GM23338 (cell line): ENCODE measurements around the gene TCF7L2. TPM values are rescaled to one million over a fixed set of nuclear protein-coding genes. Genes with fewer than 3 reads are reported as not detected.

Source experiments
- ATAC-seq: fragments of 200-7000 bp; cut with Tn5 transposase; 3 replicates; pipeline ENCODE4 v1.9.1; 2020
- DNase-seq: peaks from one replicate; pipeline ENCODE4 v3.0.0-alpha.2; 2015; ENCODE audit warnings: low spot score
- H2AFZ ChIP-seq: fragments of 200-600 bp; sonication (generic); 2 replicates; pipeline ENCODE4 v1.8.0; 2016; ENCODE audit warnings: antibody characterized with exemption, mild to moderate bottlenecking, moderate library complexity
- H3F3A ChIP-seq: fragments of 200-600 bp; sonication (generic); replicated peaks from 2 replicates; pipeline ENCODE4 v1.8.0; 2017; ENCODE audit warnings: antibody characterized with exemption, mixed run types, low read depth
- H3K27ac ChIP-seq: fragments of 200-600 bp; sonication (generic); 2 replicates; pipeline ENCODE4 v1.6.1; 2016; ENCODE audit warnings: low read depth
- H3K27me3 ChIP-seq: fragments of 200-600 bp; sonication (generic); 2 replicates; pipeline ENCODE4 v1.8.0; 2016; ENCODE audit warnings: mild to moderate bottlenecking, mixed run types, moderate library complexity; ENCODE audit not compliant: insufficient read depth
- H3K36me3 ChIP-seq: fragments of 200-600 bp; sonication (generic); 2 replicates; pipeline ENCODE4 v1.8.0; 2016; ENCODE audit warnings: mild to moderate bottlenecking; ENCODE audit not compliant: insufficient read depth
- H3K4me1 ChIP-seq: fragments of 200-600 bp; sonication (generic); 2 replicates; pipeline ENCODE4 v1.8.0; 2016; ENCODE audit warnings: mild to moderate bottlenecking, moderate library complexity; ENCODE audit not compliant: insufficient read depth
- H3K4me2 ChIP-seq: fragments of 200-600 bp; sonication (generic); 2 replicates; pipeline ENCODE4 v1.7.1; 2017; ENCODE audit warnings: mixed run types
- H3K4me3 ChIP-seq: fragments of 200-600 bp; sonication (generic); 2 replicates; pipeline ENCODE4 v1.6.1; 2016; ENCODE audit warnings: mixed run types
- H3K79me2 ChIP-seq: fragments of 200-600 bp; sonication (generic); replicated peaks from 2 replicates; pipeline ENCODE4 v1.8.0; 2017; ENCODE audit warnings: mild to moderate bottlenecking; ENCODE audit not compliant: insufficient read depth
- H3K9me2 ChIP-seq: fragments of 200-600 bp; sonication (generic); 2 replicates; pipeline ENCODE4 v1.8.0; 2017; ENCODE audit not compliant: insufficient read depth
- H4K20me1 ChIP-seq: fragments of 200-600 bp; sonication (generic); replicated peaks from 2 replicates; pipeline ENCODE4 v1.8.0; 2017; ENCODE audit warnings: mild to moderate bottlenecking; ENCODE audit not compliant: insufficient read depth
- H3K27ac Mint-ChIP-seq: 2 replicates; pipeline ENCODE4 v1.8.0; 2020; ENCODE audit warnings: inconsistent platforms, mild to moderate bottlenecking, moderate library complexity, mixed read lengths
- H3K27me3 Mint-ChIP-seq: 3 replicates; pipeline ENCODE4 v1.8.0; 2022; ENCODE audit warnings: low read depth, mild to moderate bottlenecking, moderate library complexity, mixed read lengths, inconsistent platforms; ENCODE audit not compliant: insufficient read depth, poor library complexity
- H3K36me3 Mint-ChIP-seq: 3 replicates; pipeline ENCODE4 v1.8.0; 2021; ENCODE audit warnings: low read depth, mild to moderate bottlenecking, inconsistent platforms, moderate library complexity, mixed read lengths
- H3K4me1 Mint-ChIP-seq: 3 replicates; pipeline ENCODE4 v1.8.0; 2020; ENCODE audit warnings: mild to moderate bottlenecking, inconsistent platforms, mixed read lengths
- H3K4me3 Mint-ChIP-seq: 3 replicates; pipeline ENCODE4 v1.8.0; 2021; ENCODE audit warnings: moderate library complexity, mild to moderate bottlenecking, inconsistent platforms, mixed read lengths
- H3K9me3 Mint-ChIP-seq: 3 replicates; pipeline ENCODE4 v1.8.0; 2020; ENCODE audit warnings: moderate library complexity, mild to moderate bottlenecking, inconsistent platforms, mixed read lengths
- CREB1 ChIP-seq: fragments of 250-450 bp; sonication (Bioruptor Pico); IDR thresholded peaks from 2 replicates; pipeline ENCODE4 v1.5.0; 2020; ENCODE audit warnings: low read depth, mild to moderate bottlenecking, moderate library complexity
- CTCF ChIP-seq, 2 experiments: fragments of 200-600 bp in 1 of 2; sonication (generic) in 1 of 2; conservative IDR thresholded peaks; 2 replicates each; pipeline versions ENCODE4 v1.5.1 to v1.6.1; 2016 to 2017; ENCODE audit warnings: antibody characterized with exemption in 2 of 2, low read depth in 2 of 2, mild to moderate bottlenecking in 2 of 2, moderate library complexity in 1 of 2
- ETS1 ChIP-seq: IDR thresholded peaks from 2 replicates; pipeline ENCODE4 v1.6.1; 2016; ENCODE audit warnings: antibody characterized with exemption
- EZH2 ChIP-seq: fragments of 200-600 bp; sonication (generic); IDR thresholded peaks from one replicate; pipeline ENCODE4 v1.8.0; 2017; ENCODE audit warnings: antibody characterized with exemption, mild to moderate bottlenecking, low read depth; ENCODE audit not compliant: unreplicated experiment
- EZH2phosphoT487 ChIP-seq: fragments of 200-600 bp; sonication (generic); IDR thresholded peaks from one replicate; pipeline ENCODE4 v1.8.1; 2018; ENCODE audit warnings: antibody characterized with exemption; ENCODE audit not compliant: unreplicated experiment
- JUNB ChIP-seq: IDR thresholded peaks from one replicate; pipeline ENCODE4 v1.6.1; 2016; ENCODE audit warnings: antibody characterized with exemption; ENCODE audit not compliant: unreplicated experiment
- NANOG ChIP-seq: IDR thresholded peaks from 2 replicates; pipeline ENCODE4 v1.6.1; 2016; ENCODE audit warnings: antibody characterized with exemption, borderline replicate concordance
- POLR2AphosphoS5 ChIP-seq: IDR thresholded peaks from 2 replicates; pipeline ENCODE4 v1.6.1; 2016; ENCODE audit warnings: antibody characterized with exemption, low read depth
- REST ChIP-seq: IDR thresholded peaks from one replicate; pipeline ENCODE4 v1.6.1; 2018; ENCODE audit warnings: antibody characterized with exemption; ENCODE audit not compliant: unreplicated experiment
- STAT1 ChIP-seq: IDR thresholded peaks from one replicate; pipeline ENCODE4 v1.6.1; 2016; ENCODE audit warnings: antibody characterized with exemption; ENCODE audit not compliant: unreplicated experiment
- ZNF114 ChIP-seq: fragments of 250-450 bp; sonication (Bioruptor Pico); IDR thresholded peaks from 2 replicates; pipeline ENCODE4 v1.5.0; 2020; ENCODE audit warnings: mild to moderate bottlenecking, moderate library complexity
- ZNF331 ChIP-seq: fragments of 250-450 bp; sonication (Bioruptor Pico); IDR thresholded peaks from 2 replicates; pipeline ENCODE4 v1.5.0; 2020; ENCODE audit warnings: low read depth, mild to moderate bottlenecking, moderate library complexity
- polyA plus RNA-seq: library from polyadenylated mRNA; unstranded; fragments of >200 nt; fragmentation: Nextera tagmentation; extraction: Ambion mirVana; gene quantifications from 2 replicates; pipeline ENCODE4 v1.2.1, GENCODE V29; 2016
- total RNA-seq: library from RNA; depleted of rRNA; stranded (reverse); fragments of >200 nt; shearing (Covaris generic); gene quantifications from 2 replicates; pipeline ENCODE4 v1.2.3, GENCODE V29; 2014

The TCF7L2 gene
- total and polyA plus RNA-seq, 2 experiments from 2014 or later: 32.2 to 80.8 TPM

GRCh38 chr10:112934193-112934592 is 15.9 kb upstream of the TCF7L2 start (continued):
- no peak for TF ChIP-seq CTCF (conservative IDR thresholded peaks at IDR 0.05; ENCODE audit: low read depth in 2 of 2)
- no peak for TF ChIP-seq NANOG
- TF ChIP-seq REST: no peak
- TF ChIP-seq POLR2AphosphoS5: no peak
- TF ChIP-seq STAT1: no peak
- TF ChIP-seq ETS1: no peak
- TF ChIP-seq EZH2phosphoT487: no peak

- ATAC-seq (peak; percentile 70), DNase-seq (no peak)
- no peak overlapping the region for H3K4me3 Mint-ChIP-seq
- no peak for TF ChIP-seq ZNF331
- TF ChIP-seq EZH2: no peak
- no peak for TF ChIP-seq CREB1 (CRISPR knock-in tag)
- no peak for TF ChIP-seq REST
- TF ChIP-seq EZH2phosphoT487: no peak
- no peak for TF ChIP-seq ETS1
- TF ChIP-seq JUNB: no peak
- TF ChIP-seq ZNF114 (CRISPR knock-in tag): no peak
- TF ChIP-seq STAT1: no peak
- TF ChIP-seq POLR2AphosphoS5: no peak
- no peak for TF ChIP-seq NANOG
Measured at GRCh38 chr10:112938808-112939482, 11.1 kb upstream of the TCF7L2 start.

More at GRCh38 chr10:112938808-112939482, 11.1 kb upstream of the TCF7L2 start:
- 0 out of 2 replicates have a peak, but pooled peaks cover 1% of the 10 kb centered on the region for H3K9me2 ChIP-seq
- no peaks in the 10 kb centered on the region for H4K20me1 ChIP-seq
- H3K36me3 ChIP-seq: no peaks in the 10 kb centered on the region
- peak overlapping the region; percentile 28; the same call in 1 of the 2 replicates for H2AFZ ChIP-seq
- Mint-ChIP-seq H3K36me3 (no peaks in the 10 kb centered on the region), H3K27me3 (peaks cover 6% of the 10 kb centered on the region), H3K9me3 (no peaks in the 10 kb centered on the region), H3K27ac (no peak overlapping the region), H3K4me1 (peaks cover 19% of the 10 kb centered on the region)
- no peak overlapping the region for H3K4me2 ChIP-seq
- H3K79me2 ChIP-seq: no peaks in the 10 kb centered on the region
- no peak overlapping the region for H3K4me3 ChIP-seq
- peaks cover 16% of the 10 kb centered on the region for H3K4me1 ChIP-seq
- H3K27ac ChIP-seq: no peak overlapping the region
- no peaks in the 10 kb centered on the region for H3K27me3 ChIP-seq
- 0 out of 2 replicates have a peak, but pooled peaks cover 2% of the 10 kb centered on the region for H3F3A ChIP-seq
